Effector memory CD4-positive, alpha-beta T cell (primary cell): ENCODE data around the gene SLC35G6.
"Not testable (repeated sequence)": the region's sequence is repeated elsewhere in the genome, so short reads cannot be mapped to it uniquely, and the experiment has no call there.

Experiments
- DNase-seq, 3 donors: peaks; one replicate each; pipeline ENCODE4 v3.0.0-alpha.2; 2020
- H3K27ac ChIP-seq: 2 replicates; pipeline ENCODE4 v1.7.0; 2013; ENCODE audit warnings: mild to moderate bottlenecking, low read length, moderate library complexity; ENCODE audit not compliant: insufficient read depth, poor library complexity, severe bottlenecking
- H3K27me3 ChIP-seq: replicated peaks from 2 replicates; pipeline ENCODE4 v1.7.0; 2013; ENCODE audit warnings: mild to moderate bottlenecking, low read length; ENCODE audit not compliant: insufficient read depth, control insufficient read depth, poor library complexity, severe bottlenecking
- H3K36me3 ChIP-seq: 2 replicates; pipeline ENCODE4 v1.7.0; 2013; ENCODE audit warnings: mild to moderate bottlenecking, low read length, moderate library complexity; ENCODE audit not compliant: control insufficient read depth, insufficient read depth
- H3K4me1 ChIP-seq: 2 replicates; pipeline ENCODE4 v1.7.0; 2013; ENCODE audit warnings: low read length, mild to moderate bottlenecking; ENCODE audit not compliant: control insufficient read depth, insufficient read depth, poor library complexity, severe bottlenecking
- H3K4me3 ChIP-seq: 2 replicates; pipeline ENCODE4 v1.7.0; 2013; ENCODE audit warnings: low read length, low read depth, mild to moderate bottlenecking; ENCODE audit not compliant: insufficient read depth, poor library complexity, severe bottlenecking
- H3K9me3 ChIP-seq: 2 replicates; pipeline ENCODE4 v1.7.0; 2013; ENCODE audit warnings: mild to moderate bottlenecking, low read length, moderate library complexity; ENCODE audit not compliant: control insufficient read depth

SLC35G6 gene

GRCh38 chr17:7478276-7479212, 2.7 kb upstream of the SLC35G6 start:
- Histone ChIP-seq H3K36me3 (no peaks in the 10 kb centered on the region), H3K27me3 (no peaks in the 10 kb centered on the region), H3K9me3 (no peaks in the 10 kb centered on the region), H3K4me3 (peak overlapping the region; percentile 98), H3K4me1 (peaks cover 28% of the 10 kb centered on the region), H3K27ac (peak overlapping the region; percentile 99)
- DNase-seq = peak; percentile 61 to 64 (median 64)

GRCh38 chr17:7479213-7480088, 1.8 kb upstream of the SLC35G6 start, which contains the start of gene ZBTB4:
ZBTB4 (minus strand) TSS chr17:7479631; CDS start chr17:7466801, 12,830 bp downstream.
- peak within 1 kb of the TSS; percentile 99 for H3K27ac ChIP-seq
- H3K36me3 ChIP-seq = no peaks in the 10 kb centered on the region
- H3K27me3 ChIP-seq = no peaks in the 10 kb centered on the region
- H3K9me3 ChIP-seq = no peaks in the 10 kb centered on the region
- peaks cover 28% of the 10 kb centered on the region for H3K4me1 ChIP-seq
- peak; percentile 59 to 63 (median 61) for DNase-seq
- H3K4me3 ChIP-seq = peak within 1 kb of the TSS; percentile 98

GRCh38 chr17:7480089-7480384, 1.2 kb upstream of the SLC35G6 start:
- H3K4me3 ChIP-seq = peak overlapping the region; percentile 72
- H3K27ac ChIP-seq = peak overlapping the region; percentile 99
- no peaks in the 10 kb centered on the region for H3K27me3 ChIP-seq
- H3K4me1 ChIP-seq = peaks cover 32% of the 10 kb centered on the region
- no peaks in the 10 kb centered on the region for H3K36me3 ChIP-seq
- DNase-seq = no peak
- H3K9me3 ChIP-seq = no peaks in the 10 kb centered on the region

- not testable (repeated sequence) for DNase-seq, H3K9me3 ChIP-seq, H3K4me3 ChIP-seq, H3K27me3 ChIP-seq, H3K36me3 ChIP-seq
- H3K27ac ChIP-seq = peak overlapping the region; percentile 99
- H3K4me1 ChIP-seq = peaks cover 43% of the 10 kb centered on the region
Observed at GRCh38 chr17:7481842-7482741, 846 bp downstream of the SLC35G6 start.

- H3K4me3 ChIP-seq = peak overlapping the region; percentile 91
Observed at GRCh38 chr17:7482742-7483088, 1.5 kb downstream of the SLC35G6 start.

GRCh38 chr17:7483255-7484066, 2.2 kb downstream of the SLC35G6 start:
- Histone ChIP-seq H3K27me3 (no peaks in the 10 kb centered on the region), H3K9me3 (no peaks in the 10 kb centered on the region), H3K4me3 (peak overlapping the region; percentile 91), H3K4me1 (peaks cover 41% of the 10 kb centered on the region), H3K36me3 (peaks cover 5% of the 10 kb centered on the region), H3K27ac (peak overlapping the region; percentile 99)
- peak; percentile 89 to 93 (median 90) for DNase-seq

More at GRCh38 chr17:7482742-7483088, 1.5 kb downstream of the SLC35G6 start:
- H3K27ac ChIP-seq = peak overlapping the region; percentile 99
- not testable (repeated sequence) for H3K27me3 ChIP-seq, H3K9me3 ChIP-seq, DNase-seq, H3K36me3 ChIP-seq
- H3K4me1 ChIP-seq = peaks cover 47% of the 10 kb centered on the region

GRCh38 chr17:7484067-7484918, 3.0 kb downstream of the SLC35G6 start, which contains the start of gene POLR2A:
POLR2A (plus strand) TSS chr17:7484366.
- Histone ChIP-seq H3K9me3 (no peaks in the 10 kb centered on the region), H3K4me3 (peak within 1 kb of the TSS; percentile 91), H3K36me3 (peaks cover 8% of the 10 kb centered on the region), H3K4me1 (peaks cover 44% of the 10 kb centered on the region), H3K27me3 (no peaks in the 10 kb centered on the region), H3K27ac (peak within 1 kb of the TSS; percentile 99)
- DNase-seq = peak; percentile 95 to 98 (median 96)

- peak overlapping the region; percentile 91 for H3K4me3 ChIP-seq
- DNase-seq = no peak
- peaks cover 14% of the 10 kb centered on the region for H3K36me3 ChIP-seq
- peak overlapping the region; percentile 99 for H3K27ac ChIP-seq
- H3K9me3 ChIP-seq = no peaks in the 10 kb centered on the region
- H3K4me1 ChIP-seq = peaks cover 40% of the 10 kb centered on the region
- no peaks in the 10 kb centered on the region for H3K27me3 ChIP-seq
Observed at GRCh38 chr17:7484919-7485377, 3.7 kb downstream of the SLC35G6 start.
